A549 (cell line): ENCODE measurements around the gene CEP89. TPM values are rescaled to one million over a fixed set of nuclear protein-coding genes. Genes with fewer than 3 reads are reported as not detected.
A peak's percentile ranks its signal among the peaks of the same experiment; 100 is the strongest.
"Not testable (repeated sequence)": the region's sequence is repeated elsewhere in the genome, so short reads cannot be mapped to it uniquely, and the experiment has no call there.

Experiments
- ATAC-seq, 2 experiments: fragments of 200-7000 bp in 1 of 2; fragments of >200 bp in 1 of 2; cut with Nextera tagmentation in 1 of 2; cut with Tn5 transposase in 1 of 2; 3 replicates each; pipeline versions ENCODE4 v1.8.0 to v1.9.1; 2018 to 2020; ENCODE audit warnings: mild to moderate bottlenecking in 1 of 2, moderate library complexity in 1 of 2
- CTCF ChIA-PET: fragments of 300-600 bp; sonication (Branson Sonifier 250); formaldehyde crosslinking; extraction: SDS; loops from one replicate; lab custom pipeline; 2021; ENCODE audit warnings: antibody characterized with exemption, inconsistent platforms; lab: Yijun Ruan, JAX
- POLR2A ChIA-PET: fragments of 350-600 bp; formaldehyde crosslinking; extraction: SDS; loops from one replicate; lab custom pipeline; 2021; ENCODE audit warnings: antibody characterized with exemption, inconsistent platforms; lab: Yijun Ruan, JAX
- DNase-seq, 2 experiments: peaks; one replicate each; pipeline versions ENCODE4 v3.0.0 to v3.0.0-alpha.2; 2011 to 2016; ENCODE audit warnings: low read depth in 1 of 2, low spot score in 1 of 2
- FAIRE-seq: peaks from 2 replicates; lab custom pipeline; 2011; peaks lifted over from hg19 to GRCh38; lab: Jason Lieb, UNC
- H3K27ac ChIP-seq, 2 experiments: fragments of >200 bp; sonication (Bioruptor Twin); formaldehyde crosslinking; 3 replicates each; pipeline ENCODE4 v1.5.1; 2016 to 2017
- H3K4me1 ChIP-seq: fragments of >200 bp; sonication (Bioruptor Twin); formaldehyde crosslinking; 3 replicates; pipeline ENCODE4 v1.6.1; 2016
- H3K4me2 ChIP-seq: fragments of >200 bp; sonication (Bioruptor Twin); formaldehyde crosslinking; 3 replicates; pipeline ENCODE4 v1.6.1; 2016
- H3K4me3 ChIP-seq: fragments of >200 bp; sonication (Bioruptor Twin); formaldehyde crosslinking; 3 replicates; pipeline ENCODE4 v1.5.1; 2016
- H3K9me3 ChIP-seq: fragments of >200 bp; sonication (Bioruptor Twin); formaldehyde crosslinking; 3 replicates; pipeline ENCODE4 v1.6.1; 2016
- CHD4 ChIP-seq: fragments of 200-600 bp; sonication (generic); IDR thresholded peaks from 2 replicates; pipeline ENCODE4 v1.6.1; 2016; ENCODE audit warnings: antibody characterized with exemption, mild to moderate bottlenecking, borderline replicate concordance
- E2F6 ChIP-seq: IDR thresholded peaks from 2 replicates; pipeline ENCODE4 v1.6.1; 2012; ENCODE audit warnings: low read depth, borderline replicate concordance
- ESRRA ChIP-seq: fragments of 150-350 bp; IDR thresholded peaks from 2 replicates; pipeline ENCODE4 v1.6.1; 2014; ENCODE audit warnings: mild to moderate bottlenecking, low read length, borderline replicate concordance
- FOSL2 ChIP-seq, 2 experiments: fragments of 450-650 bp in 1 of 2; fragments of >200 bp in 1 of 2; sonication (Bioruptor Twin) in 1 of 2; formaldehyde crosslinking; IDR thresholded peaks; 2 replicates each; pipeline versions ENCODE4 v1.5.0 to v1.6.1; 2016 to 2020; ENCODE audit warnings: mild to moderate bottlenecking in 1 of 2, moderate library complexity in 1 of 2
- FOXS1 ChIP-seq: fragments of 250-450 bp; sonication (Bioruptor Pico); IDR thresholded peaks from 2 replicates; pipeline ENCODE4 v1.5.0; 2020; ENCODE audit warnings: mild to moderate bottlenecking, moderate library complexity
- HOXB5 ChIP-seq: fragments of 250-450 bp; sonication (Bioruptor Pico); IDR thresholded peaks from 2 replicates; pipeline ENCODE4 v1.5.0; 2020; ENCODE audit warnings: mild to moderate bottlenecking, moderate library complexity
- KDM1A ChIP-seq: fragments of 200-600 bp; sonication (generic); IDR thresholded peaks from 2 replicates; pipeline ENCODE4 v1.6.1; 2016; ENCODE audit warnings: low read depth, mild to moderate bottlenecking
- KDM5A ChIP-seq: fragments of 200-600 bp; sonication (generic); IDR thresholded peaks from 2 replicates; pipeline ENCODE4 v1.6.1; 2016; ENCODE audit warnings: antibody characterized with exemption, mild to moderate bottlenecking
- MAX ChIP-seq: IDR thresholded peaks from 2 replicates; pipeline ENCODE4 v1.6.1; 2012
- RAD21 ChIP-seq, 2 experiments: fragments of >200 bp in 1 of 2; sonication (Bioruptor Twin) in 1 of 2; formaldehyde crosslinking in 1 of 2; IDR thresholded peaks in 1 of 2; conservative IDR thresholded peaks in 1 of 2; 2 replicates in 1 of 2; 3 replicates in 1 of 2; pipeline ENCODE4 v1.6.1; 2012 to 2018; ENCODE audit warnings: inconsistent platforms in 1 of 2
- RARB ChIP-seq: fragments of 250-450 bp; sonication (Bioruptor Pico); IDR thresholded peaks from 2 replicates; pipeline ENCODE4 v1.8.0; 2021; ENCODE audit warnings: mild to moderate bottlenecking, moderate library complexity
- WGBS: methylation state at CpG from one replicate; pipeline ENCODE4 v1.1.6; 2017; ENCODE audit errors: missing lambda C conversion rate; 5-methylcytosine and 5-hydroxymethylcytosine counted together
- polyA plus RNA-seq, 4 experiments: library from polyadenylated mRNA; depleted of rRNA in 3 of 4; stranded (reverse); fragments of >200 nt; fragmentation: RNase III in 1 of 4; extraction: RNeasy Plus Mini Kit Qiagen cat#74134 plus additional on column Dnase treatment in 1 of 4; gene quantifications; 2 replicates in 3 of 4; 3 replicates in 1 of 4; pipeline ENCODE4 v1.2.3, GENCODE V29; 2011 to 2017

Gene CEP89
- polyA plus RNA-seq, 2 of the 4 experiments (the other 2 are of a cell fraction), result 31.5 to 41.3 TPM

- TF ChIP-seq E2F6, result no peak
Observed at GRCh38 chr19:33008738-33009137, 37.0 kb upstream of the CEP89 start (continued).

DNA sequence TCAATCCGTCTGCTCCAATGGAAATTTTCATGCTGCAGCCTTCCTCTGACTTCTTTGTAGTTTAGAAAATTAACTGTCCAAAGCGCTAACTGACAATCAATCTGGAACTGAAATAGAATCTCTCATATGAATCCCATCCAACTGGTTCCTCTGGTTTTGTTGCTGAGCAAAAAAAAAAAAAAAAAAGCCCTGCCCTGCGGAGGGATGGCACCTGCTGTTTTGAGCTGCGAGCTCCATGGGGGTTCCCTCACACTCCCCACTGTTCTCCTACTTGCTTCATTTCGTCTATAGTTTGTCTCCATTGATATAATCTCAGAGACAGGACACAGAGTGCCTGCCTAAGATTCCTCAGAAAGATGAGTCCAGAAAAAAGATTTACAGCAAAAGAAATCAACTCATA is 33.7 kb upstream of the CEP89 start:
- Histone ChIP-seq H3K4me3 (no peak overlapping the region), H3K9me3 (no peaks in the 10 kb centered on the region), H3K4me2 (no peak overlapping the region), H3K27ac (no peak overlapping the region), H3K4me1 (peaks cover 24% of the 10 kb centered on the region)
- ChIA-PET POLR2A (no interaction called here), CTCF (interaction anchor here (2.0 kb wide), 1 partner anchor 30 kb away, joined by 8 read pairs; no protein-coding TSS in a partner anchor)
- whole genome bisulfite sequencing, result 93% methylated on average over 5 of the region's 5 CpGs
- TF ChIP-seq RARB (CRISPR knock-in tag), result no peak
- TF ChIP-seq ESRRA, result no peak
- no peak for TF ChIP-seq RAD21 (conservative IDR thresholded peaks at IDR 0.05 in 1 of 2, IDR thresholded peaks at IDR 0.05 in 1 of 2)
- TF ChIP-seq KDM5A, result no peak
- no peak for TF ChIP-seq E2F6
- ATAC-seq, result no peak
- DNase-seq, result no peak
- no peak for FAIRE-seq

DNA sequence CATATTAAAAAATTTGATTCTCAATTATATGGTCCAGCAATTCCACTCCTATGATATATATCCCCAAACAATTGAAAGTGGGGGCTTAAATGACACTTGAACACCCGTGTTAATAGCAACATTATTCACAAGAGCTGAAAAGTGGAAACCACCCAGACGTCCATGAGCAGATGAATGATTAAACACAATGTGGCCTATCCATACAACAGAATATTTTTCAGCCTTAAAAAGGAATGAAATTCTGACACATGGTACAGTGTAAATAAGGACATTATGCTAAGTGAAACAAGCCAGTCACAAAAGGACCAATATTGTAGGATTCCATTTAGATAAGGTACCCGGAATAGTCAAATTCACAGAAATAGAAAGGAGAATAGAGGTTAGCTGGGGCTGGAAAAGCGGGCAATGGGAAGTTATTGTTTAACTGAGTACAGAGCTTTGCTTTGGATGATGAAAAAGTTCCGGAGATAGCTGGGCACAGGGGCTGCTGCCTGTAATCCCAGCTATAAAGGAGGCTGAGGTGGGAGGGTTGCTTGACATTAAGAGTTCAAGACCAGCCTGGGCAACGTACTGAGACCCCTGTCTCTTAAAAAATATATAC is 31.8 kb upstream of the CEP89 start:
- not testable (repeated sequence) for DNase-seq, FAIRE-seq, H3K9me3 ChIP-seq, H3K4me3 ChIP-seq
- ChIA-PET CTCF (interaction anchor here (0.6 to 3.7 kb wide), 5 partner anchors 17 to 1417 kb away, joined by 3 to 20 read pairs (median 5); no protein-coding TSS in a partner anchor), POLR2A (interaction anchor here (1.3 kb wide), 1 partner anchor 62 kb away, joined by 4 read pairs; the partner anchor contains the start of gene RHPN2)
- ATAC-seq, result peak in 1 of 2 experiments; percentile 7; a peak in 1 of 6 replicates
- H3K4me1 ChIP-seq, result peaks cover 29% of the 10 kb centered on the region
- H3K27ac ChIP-seq, result peak overlapping the region; percentile 10 to 60; a peak in 4 of 6 replicates
- H3K4me2 ChIP-seq, result peak overlapping the region; percentile 38
- 26% methylated on average over 6 of the region's 6 CpGs for WGBS

- DNase-seq, H3K9me3 ChIP-seq, H3K4me3 ChIP-seq, H3K4me2 ChIP-seq, FAIRE-seq, POLR2A ChIA-PET: not testable (repeated sequence)
- Histone ChIP-seq H3K4me1 (peaks cover 34% of the 10 kb centered on the region), H3K27ac (peak overlapping the region in 1 of 2 experiments; percentile 52; a peak in 3 of 6 replicates)
- 87% methylated on average over 15 of the region's 15 CpGs for WGBS
- peak in 1 of 2 experiments; percentile 11; a peak in 2 of 6 replicates for ATAC-seq
- CTCF ChIA-PET, result interaction anchor here (0.6 to 3.7 kb wide), 4 partner anchors 26 to 227 kb away, joined by 5 to 20 read pairs (median 8); no protein-coding TSS in a partner anchor
Observed at GRCh38 chr19:33002126-33002865, 30.5 kb upstream of the CEP89 start.

- ChIA-PET CTCF (interaction anchor here (2.3 to 3.7 kb wide), 2 partner anchors 25 to 118 kb away, joined by 12 to 20 read pairs; no protein-coding TSS in a partner anchor), POLR2A (no interaction called here)
- WGBS, result 96% methylated on average over 4 of the region's 4 CpGs
- H3K9me3 ChIP-seq, result no peaks in the 10 kb centered on the region
- H3K27ac ChIP-seq, result no peak overlapping the region
- ATAC-seq, result no peak
- no peak for TF ChIP-seq HOXB5 (CRISPR knock-in tag)
- TF ChIP-seq CHD4, result 0 out of 2 replicates have a peak, but pooled peaks have one; percentile 33
- TF ChIP-seq MAX, result no peak
- TF ChIP-seq FOSL2 (IDR thresholded peaks at IDR 0.05), result no peak
- TF ChIP-seq FOSL2 (CRISPR knock-in tag; IDR thresholded peaks at IDR 0.05), result no peak
- peak; percentile 82; the same call in 1 of the 2 replicates for TF ChIP-seq KDM1A
- TF ChIP-seq FOXS1 (CRISPR knock-in tag), result no peak
- no peak for DNase-seq
- FAIRE-seq, result no peak
- peaks cover 43% of the 10 kb centered on the region for H3K4me1 ChIP-seq
- H3K4me2 ChIP-seq, result no peak overlapping the region
- no peak overlapping the region for H3K4me3 ChIP-seq
Observed at GRCh38 chr19:33000910-33001309, 29.2 kb upstream of the CEP89 start.
